Fibroblast of the aortic adventitia (primary cell): ENCODE data around the gene NAT10. TPM values are rescaled to one million over a fixed set of nuclear protein-coding genes. Genes with fewer than 3 reads are reported as not detected.
A peak's percentile ranks its signal among the peaks of the same experiment; 100 is the strongest.

ENCODE experiments used
- DNase-seq: peaks from one replicate; pipeline ENCODE4 v3.0.0-alpha.2; 2010; ENCODE audit warnings: low read depth
- H3K4me3 ChIP-seq: 2 replicates; pipeline ENCODE4 v1.5.1; 2011; ENCODE audit warnings: low read depth, mild to moderate bottlenecking, control low read depth, low read length, moderate library complexity
- CTCF ChIP-seq: IDR thresholded peaks from 2 replicates; pipeline ENCODE4 v1.5.1; 2011; ENCODE audit warnings: mild to moderate bottlenecking, low read length, control low read depth, inconsistent platforms; ENCODE audit not compliant: insufficient read depth
- total RNA-seq: library from RNA; depleted of rRNA; stranded (reverse); fragments of >200 nt; gene quantifications from 2 replicates; pipeline ENCODE4 v1.2.3, GENCODE V29; 2012; ENCODE audit warnings: low replicate concordance

Gene NAT10
- total RNA-seq, 1 donor, result 29.3 TPM

- no peak overlapping the region for H3K4me3 ChIP-seq
- TF ChIP-seq CTCF, result no peak
- no peak for DNase-seq
These were observed 67.6 kb downstream of the NAT10 start for GRCh38 chr11:34173050-34173449.

GRCh38 chr11:34174412-34175041, 69.1 kb downstream of the NAT10 start:
- DNase-seq, result peak; percentile 65
- peak; percentile 98 for TF ChIP-seq CTCF
- peak overlapping the region; percentile 50 for H3K4me3 ChIP-seq

GRCh38 chr11:34175284-34176019, 70.0 kb downstream of the NAT10 start:
- no peak for DNase-seq
- TF ChIP-seq CTCF, result no peak
- no peak overlapping the region for H3K4me3 ChIP-seq

GRCh38 chr11:34176751-34177209, 71.4 kb downstream of the NAT10 start:
- no peak for TF ChIP-seq CTCF
- DNase-seq, result no peak
- H3K4me3 ChIP-seq, result no peak overlapping the region

- no peak overlapping the region for H3K4me3 ChIP-seq
- DNase-seq, result no peak
- TF ChIP-seq CTCF, result no peak
These were observed 72.9 kb downstream of the NAT10 start for GRCh38 chr11:34178209-34178821.

GRCh38 chr11:34179026-34179675, 73.7 kb downstream of the NAT10 start:
- H3K4me3 ChIP-seq, result no peak overlapping the region
- TF ChIP-seq CTCF, result no peak
- DNase-seq, result no peak
